CD4-positive, alpha-beta T cell (primary cell): ENCODE results near the gene TSPAN15. TPM values are rescaled to one million over a fixed set of nuclear protein-coding genes. Genes with fewer than 3 reads are reported as not detected.
"Not testable (repeated sequence)": the region's sequence is repeated elsewhere in the genome, so short reads cannot be mapped to it uniquely, and the experiment has no call there.

Experiments
- ATAC-seq: fragments of 200-7000 bp; cut with Tn5 transposase; one replicate; pipeline ENCODE4 v1.10.0; 2022; ENCODE audit warnings: mild to moderate bottlenecking; ENCODE audit not compliant: poor library complexity
- CTCF ChIA-PET: fragments of 350-600 bp; sonication (Branson Sonifier 250); formaldehyde crosslinking; loops from one replicate; lab custom pipeline; 2021; ENCODE audit warnings: antibody characterized with exemption, inconsistent platforms; lab: Charles Lee
- POLR2A ChIA-PET: fragments of 350-600 bp; sonication (Branson Sonifier 250); formaldehyde crosslinking; loops from one replicate; lab custom pipeline; 2021; ENCODE audit warnings: antibody characterized with exemption, inconsistent platforms; lab: Charles Lee
- DNase-seq, 14 experiments: peaks; one replicate each; pipeline ENCODE4 v3.0.0-alpha.2; 2013 to 2020; ENCODE audit warnings: mixed read lengths in 2 of 14
- H3K27ac ChIP-seq, 2 donors: one replicate each; pipeline versions ENCODE4 v1.5.1 to v1.7.0; 2013; ENCODE audit warnings: low read length in 2 of 2, low read depth in 1 of 2, mild to moderate bottlenecking in 1 of 2
- H3K27me3 ChIP-seq, 2 experiments: 1 replicate in 1 of 2; 2 replicates in 1 of 2; pipeline versions ENCODE4 v1.6.1 to v1.7.0; 2013; ENCODE audit warnings: low read length in 2 of 2, control low read depth in 1 of 2, mild to moderate bottlenecking in 1 of 2, moderate library complexity in 1 of 2; ENCODE audit not compliant: insufficient read depth in 2 of 2, control insufficient read depth in 1 of 2
- H3K36me3 ChIP-seq: one replicate; pipeline ENCODE4 v1.6.1; 2013; ENCODE audit warnings: low read length, control low read depth; ENCODE audit not compliant: insufficient read depth
- H3K4me1 ChIP-seq: one replicate; pipeline ENCODE4 v1.6.1; 2013; ENCODE audit warnings: low read length, control low read depth; ENCODE audit not compliant: insufficient read depth
- H3K4me3 ChIP-seq: one replicate; pipeline ENCODE4 v1.5.1; 2013; ENCODE audit warnings: mild to moderate bottlenecking, low read length, moderate library complexity
- H3K9me3 ChIP-seq, 2 experiments: 1 replicate in 1 of 2; 2 replicates in 1 of 2; pipeline versions ENCODE4 v1.6.1 to v1.7.0; 2013; ENCODE audit warnings: low read length in 2 of 2, mild to moderate bottlenecking in 2 of 2, control low read depth in 1 of 2, moderate library complexity in 1 of 2; ENCODE audit not compliant: control insufficient read depth in 1 of 2, insufficient read depth in 1 of 2
- H3K27ac Mint-ChIP-seq: one replicate; pipeline ENCODE4 v1.8.0; 2020; ENCODE audit warnings: mixed read lengths
- H3K27me3 Mint-ChIP-seq: one replicate; pipeline ENCODE4 v1.8.0; 2021; ENCODE audit warnings: mixed read lengths
- H3K36me3 Mint-ChIP-seq: one replicate; pipeline ENCODE4 v1.8.0; 2021; ENCODE audit warnings: low read depth, mixed read lengths
- H3K4me1 Mint-ChIP-seq: one replicate; pipeline ENCODE4 v1.8.0; 2021; ENCODE audit warnings: low read depth, mixed read lengths
- H3K4me3 Mint-ChIP-seq: one replicate; pipeline ENCODE4 v1.8.0; 2020; ENCODE audit warnings: mild to moderate bottlenecking, mixed read lengths
- H3K9me3 Mint-ChIP-seq: one replicate; pipeline ENCODE4 v1.8.0; 2020; ENCODE audit warnings: mixed read lengths
- intact Hi-C, 2 experiments: fragments of 100-400 bp; cut with DNase I in 1 of 2; cut with micrococcal nuclease in 1 of 2; formaldehyde crosslinking; loops; one replicate each; pipeline versions ENCODE4 v1.15.1 to v1.9.0; 2023 to 2025; cut with DNase I, micrococcal nuclease
- total RNA-seq, 174 experiments: library from RNA in 2 of 174; stranded (reverse) in 2 of 174; gene quantifications; one replicate each; pipeline ENCODE4 v1.2.3 and lab custom pipeline; 2021 to 2026
- TF ChIP-seq, protein P1 (sequence below): fragments of 200-600 bp; IDR thresholded peaks from one replicate; pipeline ENCODE4 v1.8.0; 2022; ENCODE audit warnings: antibody characterized with exemption, mild to moderate bottlenecking

TSPAN15 gene
- total RNA-seq, 2 experiments from 2014 or later = 2.2 to 2.5 TPM

- ATAC-seq = no peak
- Histone ChIP-seq H3K4me3 (no peak overlapping the region), H3K4me1 (no peaks in the 10 kb centered on the region), H3K27me3 (no peaks in the 10 kb centered on the region), H3K36me3 (no peaks in the 10 kb centered on the region), H3K9me3 (no peaks in the 10 kb centered on the region), H3K27ac (no peak overlapping the region)
- intact Hi-C loops = loop anchor here in 1 of 2 experiments (10.0 kb wide), 1 partner anchor 397 kb away; no protein-coding TSS in a partner anchor
- no peaks in the 10 kb centered on the region for H3K4me1 Mint-ChIP-seq
- no peaks in the 10 kb centered on the region for H3K9me3 Mint-ChIP-seq
- no peak overlapping the region for H3K4me3 Mint-ChIP-seq
- H3K27me3 Mint-ChIP-seq = peaks cover 36% of the 10 kb centered on the region
- POLR2A ChIA-PET = no interaction called here
- no peaks in the 10 kb centered on the region for H3K36me3 Mint-ChIP-seq
- TF ChIP-seq, protein P1, sequence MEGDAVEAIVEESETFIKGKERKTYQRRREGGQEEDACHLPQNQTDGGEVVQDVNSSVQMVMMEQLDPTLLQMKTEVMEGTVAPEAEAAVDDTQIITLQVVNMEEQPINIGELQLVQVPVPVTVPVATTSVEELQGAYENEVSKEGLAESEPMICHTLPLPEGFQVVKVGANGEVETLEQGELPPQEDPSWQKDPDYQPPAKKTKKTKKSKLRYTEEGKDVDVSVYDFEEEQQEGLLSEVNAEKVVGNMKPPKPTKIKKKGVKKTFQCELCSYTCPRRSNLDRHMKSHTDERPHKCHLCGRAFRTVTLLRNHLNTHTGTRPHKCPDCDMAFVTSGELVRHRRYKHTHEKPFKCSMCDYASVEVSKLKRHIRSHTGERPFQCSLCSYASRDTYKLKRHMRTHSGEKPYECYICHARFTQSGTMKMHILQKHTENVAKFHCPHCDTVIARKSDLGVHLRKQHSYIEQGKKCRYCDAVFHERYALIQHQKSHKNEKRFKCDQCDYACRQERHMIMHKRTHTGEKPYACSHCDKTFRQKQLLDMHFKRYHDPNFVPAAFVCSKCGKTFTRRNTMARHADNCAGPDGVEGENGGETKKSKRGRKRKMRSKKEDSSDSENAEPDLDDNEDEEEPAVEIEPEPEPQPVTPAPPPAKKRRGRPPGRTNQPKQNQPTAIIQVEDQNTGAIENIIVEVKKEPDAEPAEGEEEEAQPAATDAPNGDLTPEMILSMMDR = no peak
- no peak overlapping the region for H3K27ac Mint-ChIP-seq
- CTCF ChIA-PET = interaction anchor here (7.0 kb wide), 1 partner anchor 121 kb away, joined by 70 read pairs; no protein-coding TSS in a partner anchor
- no peak for DNase-seq
These were observed 66.1 kb downstream of the TSPAN15 start for GRCh38 chr10:69517271-69517848.

- H3K27me3 Mint-ChIP-seq = peaks cover 31% of the 10 kb centered on the region
- ATAC-seq (no peak), DNase-seq (no peak)
- CTCF ChIA-PET = interaction anchor here (0.6 kb wide), 1 partner anchor 1098 kb away, joined by 3 read pairs; no protein-coding TSS in a partner anchor
- Histone ChIP-seq H3K9me3 (no peaks in the 10 kb centered on the region), H3K27ac (no peak overlapping the region), H3K4me1 (no peaks in the 10 kb centered on the region), H3K27me3 (peaks cover 0 to 4% of the 10 kb centered on the region in 2 experiments), H3K36me3 (no peaks in the 10 kb centered on the region), H3K4me3 (no peak overlapping the region)
- no peaks in the 10 kb centered on the region for H3K36me3 Mint-ChIP-seq
- no peaks in the 10 kb centered on the region for H3K9me3 Mint-ChIP-seq
- POLR2A ChIA-PET = no interaction called here
- no peak overlapping the region for H3K27ac Mint-ChIP-seq
- no peaks in the 10 kb centered on the region for H3K4me1 Mint-ChIP-seq
- intact Hi-C loops = no loop called here
- no peak overlapping the region for H3K4me3 Mint-ChIP-seq
- TF ChIP-seq, protein P1 = no peak
These were observed 76.7 kb downstream of the TSPAN15 start for GRCh38 chr10:69527961-69528360.

GRCh38 chr10:69533658-69534057 is 82.4 kb downstream of the TSPAN15 start:
- H3K4me1 Mint-ChIP-seq = no peaks in the 10 kb centered on the region
- TF ChIP-seq, protein P1 = no peak
- no peaks in the 10 kb centered on the region for H3K4me1 ChIP-seq
- H3K27ac ChIP-seq = no peak overlapping the region
- intact Hi-C loops = no loop called here
- DNase-seq (no peak), ATAC-seq (no peak)
- no peak overlapping the region for H3K27ac Mint-ChIP-seq
- no peak overlapping the region for H3K4me3 ChIP-seq
- H3K4me3 Mint-ChIP-seq = no peak overlapping the region
- H3K27me3 ChIP-seq = no peaks in the 10 kb centered on the region
- H3K9me3 Mint-ChIP-seq = peaks cover 2% of the 10 kb centered on the region
- ChIA-PET POLR2A (no interaction called here), CTCF (no interaction called here)
- H3K36me3 Mint-ChIP-seq = no peaks in the 10 kb centered on the region
- peaks cover 17% of the 10 kb centered on the region for H3K27me3 Mint-ChIP-seq
- H3K9me3 ChIP-seq = no peaks in the 10 kb centered on the region
- no peaks in the 10 kb centered on the region for H3K36me3 ChIP-seq

- DNase-seq, H3K27ac Mint-ChIP-seq, CTCF ChIA-PET: not testable (repeated sequence)
These were observed 85.3 kb downstream of the TSPAN15 start for GRCh38 chr10:69536521-69536920.

More at GRCh38 chr10:69536521-69536920, 85.3 kb downstream of the TSPAN15 start:
- H3K36me3 Mint-ChIP-seq, POLR2A ChIA-PET, H3K36me3 ChIP-seq, H3K9me3 Mint-ChIP-seq, intact Hi-C loops, H3K4me3 Mint-ChIP-seq, H3K4me3 ChIP-seq, H3K9me3 ChIP-seq, H3K27ac ChIP-seq, H3K27me3 ChIP-seq, ATAC-seq, H3K4me1 ChIP-seq, H3K4me1 Mint-ChIP-seq: not testable (repeated sequence)
- peaks cover 21% of the 10 kb centered on the region for H3K27me3 Mint-ChIP-seq
